Amniotic stem cell (primary cell): ENCODE measurements around the gene KLF11.
A peak's percentile ranks its signal among the peaks of the same experiment; 100 is the strongest.

Experiments used
- DNase-seq: peaks from one replicate; lab custom pipeline; 2025; lab: John Stamatoyannopoulos, UW

Gene KLF11

GRCh38 chr2:10043256-10043905 lies at the start of gene KLF11:
Gene KLF11 (plus strand): TSS chr2:10043550. CDS start chr2:10043717, 167 bp downstream.
- peak; percentile 70 for DNase-seq

DNA sequence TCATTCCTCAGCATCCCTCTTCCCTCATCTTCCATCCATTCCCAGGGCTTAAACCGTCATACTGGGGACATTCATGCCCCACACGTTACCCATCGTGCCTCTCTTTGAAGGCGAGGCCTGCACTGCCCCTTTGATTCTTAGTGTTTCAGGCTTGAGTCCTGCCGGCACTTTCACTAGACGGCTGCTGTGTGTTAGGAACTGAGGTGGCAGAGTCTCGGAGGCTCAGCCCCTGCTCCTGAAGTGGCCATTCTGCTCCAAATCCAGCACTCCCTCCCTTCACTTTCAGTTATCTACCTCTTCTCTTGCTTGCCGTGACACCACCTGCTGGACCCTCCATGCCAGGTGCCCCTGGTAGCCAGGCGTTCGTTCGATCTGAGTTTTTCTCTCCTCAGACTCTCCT lies 48.9 kb upstream of the KLF11 start:
- DNase-seq = no peak

- DNase-seq = no peak
These were observed 48.3 kb upstream of the KLF11 start for GRCh38 chr2:9995059-9995458.

- DNase-seq = no peak
These were observed 47.0 kb upstream of the KLF11 start for GRCh38 chr2:9996321-9996720.

- DNase-seq = no peak
These were observed 45.4 kb upstream of the KLF11 start for GRCh38 chr2:9997936-9998335.

GRCh38 chr2:9998916-9999654 lies 44.3 kb upstream of the KLF11 start:
- DNase-seq = no peak

DNA sequence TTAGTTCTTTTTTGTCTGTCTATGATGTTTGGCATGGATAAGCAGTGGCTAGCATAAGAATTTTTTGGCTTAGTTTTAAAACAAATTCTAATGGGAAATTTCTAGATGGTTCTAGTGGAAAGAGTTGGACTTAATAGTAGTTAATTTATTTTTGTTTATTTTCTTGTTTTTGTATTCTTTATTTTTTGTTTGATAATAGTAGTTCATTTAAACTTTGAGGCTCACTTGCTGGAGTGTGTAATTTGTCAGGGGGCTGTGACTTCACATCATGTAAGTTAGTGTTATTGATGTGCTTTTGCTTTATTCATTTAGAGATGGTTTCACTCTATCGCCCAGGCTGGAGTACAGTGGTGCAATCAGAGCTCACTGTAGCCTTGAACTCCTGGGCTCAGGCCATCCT lies 43.7 kb upstream of the KLF11 start:
- DNase-seq = no peak

- no peak for DNase-seq
These were observed 42.8 kb upstream of the KLF11 start for GRCh38 chr2:10000541-10000940.

GRCh38 chr2:10001586-10001985 lies 41.8 kb upstream of the KLF11 start:
- no peak for DNase-seq

GRCh38 chr2:10002109-10002508 lies 41.2 kb upstream of the KLF11 start:
- DNase-seq = no peak

DNA sequence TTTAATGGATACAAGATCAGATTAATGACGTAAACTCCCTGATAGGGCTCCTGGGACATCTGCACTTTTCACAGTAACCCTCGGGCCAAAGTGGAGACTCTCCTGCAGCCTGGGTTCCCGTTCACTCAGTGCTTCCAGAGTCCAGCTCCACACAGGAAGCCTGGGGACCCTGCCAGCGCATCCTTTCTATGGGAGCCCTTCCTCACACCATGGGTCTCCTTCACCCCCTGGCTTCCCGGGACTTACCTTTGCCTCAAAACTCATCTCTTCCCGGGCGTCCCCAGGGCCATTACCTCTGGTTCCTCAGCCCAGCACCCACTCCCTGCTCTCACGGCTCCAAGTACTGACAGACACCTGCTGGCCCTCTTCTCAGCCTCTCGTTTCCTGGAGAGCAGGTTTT lies 40.7 kb upstream of the KLF11 start:
- DNase-seq = no peak

GRCh38 chr2:10003206-10004125 lies 39.9 kb upstream of the KLF11 start:
- DNase-seq = no peak

DNA sequence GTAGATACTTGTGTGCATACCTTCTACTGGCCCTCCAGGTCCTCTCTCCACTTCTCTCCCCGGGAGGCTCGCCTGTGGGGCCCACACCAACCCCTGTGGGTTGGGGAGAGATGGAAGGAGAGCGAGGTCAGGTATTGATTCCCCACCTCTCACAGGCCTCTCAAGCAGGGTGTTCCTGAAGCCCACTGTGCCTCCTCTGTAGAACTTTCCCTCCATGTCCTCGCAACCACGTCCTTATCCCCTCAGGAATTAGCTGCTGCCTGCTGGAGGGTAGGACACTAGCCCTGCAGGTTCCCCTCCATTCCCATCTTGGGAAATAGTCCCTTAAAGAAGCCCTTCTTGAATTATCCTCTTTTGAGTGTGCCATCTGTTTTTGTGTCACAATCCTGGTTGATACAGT lies 38.9 kb upstream of the KLF11 start:
- no peak for DNase-seq

DNA sequence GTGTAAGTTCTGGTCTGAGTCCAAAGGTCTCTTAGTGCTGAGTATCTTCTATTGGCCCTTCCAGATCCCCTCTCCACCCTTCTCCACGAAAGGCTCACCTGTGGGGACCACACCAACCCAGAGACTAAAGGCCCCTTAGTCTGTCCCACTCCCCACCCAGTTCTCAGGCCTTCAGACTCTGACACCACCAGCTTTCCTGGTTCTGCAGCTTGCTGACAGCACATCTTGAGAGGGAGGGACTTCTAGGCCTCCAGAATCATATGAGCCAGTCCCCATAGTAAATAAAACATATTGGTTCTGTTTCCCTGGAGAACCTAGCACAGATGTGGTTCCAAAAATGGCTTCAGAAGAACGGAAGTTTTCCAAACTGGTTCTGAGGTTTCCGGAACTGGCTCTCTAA lies 38.5 kb upstream of the KLF11 start:
- no peak for DNase-seq

DNA sequence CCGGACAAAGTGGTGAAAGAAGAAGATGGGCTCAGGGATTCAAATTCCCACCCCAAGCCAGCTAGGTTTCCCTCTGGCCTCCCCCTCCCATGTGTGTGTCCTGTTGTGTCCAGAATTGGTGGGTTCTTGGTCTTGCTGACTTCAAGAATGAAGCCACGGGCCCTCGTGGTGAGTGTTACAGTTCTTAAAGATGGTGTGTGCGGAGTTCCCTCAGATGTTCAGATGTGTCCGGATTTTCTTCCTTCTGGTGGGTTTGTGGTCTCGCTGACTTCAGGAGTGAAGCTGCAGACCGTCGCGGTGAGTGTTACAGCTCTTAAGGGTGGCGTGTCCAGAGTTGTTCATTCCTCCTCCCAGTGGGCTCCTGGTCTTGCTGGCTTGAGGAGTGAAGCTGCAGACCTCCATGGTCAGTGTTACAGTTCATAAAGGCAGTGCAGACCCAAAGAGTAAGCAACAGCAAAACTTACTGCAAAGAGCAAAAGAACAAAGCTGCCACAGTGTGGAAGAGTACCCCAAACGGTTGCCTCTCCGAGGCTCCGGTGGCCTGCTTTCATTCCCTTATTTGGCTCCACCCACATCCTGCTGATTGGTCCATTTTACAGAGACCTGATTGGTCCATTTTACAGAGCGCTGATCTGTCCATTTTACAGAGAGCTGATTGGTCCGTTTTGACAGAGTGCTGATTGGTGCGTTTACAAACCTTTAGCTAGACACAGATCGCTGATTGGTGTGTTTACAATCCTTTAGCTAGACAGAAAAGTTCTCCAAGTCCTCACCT lies 37.7 kb upstream of the KLF11 start:
- no peak for DNase-seq

DNA sequence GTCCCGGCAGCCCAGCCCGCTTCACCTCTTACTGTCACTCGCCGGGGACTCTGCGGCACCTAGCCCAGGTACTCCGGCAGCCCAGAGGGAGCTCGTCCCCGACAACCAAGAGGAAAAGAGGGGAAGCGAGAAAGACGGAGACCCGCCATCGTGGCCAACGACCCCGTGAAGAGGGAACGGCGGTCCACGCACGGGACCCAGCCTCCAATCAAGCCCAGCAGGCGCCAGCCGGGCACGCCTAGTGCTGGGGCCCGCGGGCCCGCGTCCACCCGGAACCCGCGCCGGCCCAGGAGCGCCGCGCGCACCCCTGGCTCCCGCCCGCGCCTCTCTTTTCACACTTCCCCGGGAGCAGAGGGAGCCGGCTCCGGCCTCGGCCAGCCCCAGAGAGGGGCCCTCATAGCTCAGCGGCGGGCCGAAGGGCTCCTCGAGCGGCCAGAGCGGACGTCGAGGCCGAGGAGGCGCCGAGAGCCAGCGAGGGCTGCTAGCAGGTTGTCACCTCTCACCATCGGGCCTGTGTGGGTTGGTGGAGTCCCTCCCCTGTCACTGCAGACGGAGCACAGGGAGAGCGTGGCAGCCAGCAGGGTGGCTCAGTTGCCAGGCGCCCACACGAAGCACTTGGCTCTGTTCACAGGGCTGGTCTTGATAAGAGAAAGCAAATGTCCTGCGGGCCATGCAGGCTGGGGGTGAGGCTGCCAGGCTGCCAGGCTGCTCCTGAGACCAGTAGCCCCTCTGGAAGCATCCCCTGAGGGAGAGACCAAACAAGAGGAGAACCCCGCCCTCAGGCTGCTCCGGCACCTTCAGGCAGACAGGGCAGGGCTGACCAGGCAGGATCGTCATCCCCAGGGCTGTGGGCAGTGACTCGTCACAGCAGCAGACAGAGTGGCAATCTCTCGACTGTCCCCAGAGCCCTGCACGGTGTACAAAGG lies 36.9 kb upstream of the KLF11 start:
- DNase-seq = no peak

DNA sequence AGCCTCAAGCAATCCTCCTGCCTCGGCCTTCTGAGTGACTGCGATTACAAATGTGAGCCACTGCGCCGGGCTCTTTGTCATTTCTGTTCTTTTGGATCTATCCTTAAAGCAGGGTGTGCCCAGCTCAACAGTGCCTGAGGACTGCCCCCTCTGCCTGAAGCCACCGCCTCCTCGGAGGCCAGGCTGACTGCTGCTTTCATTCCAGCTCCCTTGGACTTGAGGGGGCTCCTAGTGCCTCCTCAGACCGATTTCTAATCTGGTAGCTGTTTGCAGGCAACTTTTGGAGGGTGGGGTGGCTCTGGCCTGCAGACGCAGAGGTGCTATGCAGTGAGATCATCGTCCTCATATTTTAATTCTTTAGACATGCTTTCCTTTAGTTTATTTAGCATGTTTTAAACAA lies 35.9 kb upstream of the KLF11 start:
- DNase-seq = no peak

GRCh38 chr2:10007921-10008808 lies 35.2 kb upstream of the KLF11 start:
- DNase-seq = no peak

- DNase-seq = no peak
These were observed 34.6 kb upstream of the KLF11 start for GRCh38 chr2:10008809-10009176.

DNA sequence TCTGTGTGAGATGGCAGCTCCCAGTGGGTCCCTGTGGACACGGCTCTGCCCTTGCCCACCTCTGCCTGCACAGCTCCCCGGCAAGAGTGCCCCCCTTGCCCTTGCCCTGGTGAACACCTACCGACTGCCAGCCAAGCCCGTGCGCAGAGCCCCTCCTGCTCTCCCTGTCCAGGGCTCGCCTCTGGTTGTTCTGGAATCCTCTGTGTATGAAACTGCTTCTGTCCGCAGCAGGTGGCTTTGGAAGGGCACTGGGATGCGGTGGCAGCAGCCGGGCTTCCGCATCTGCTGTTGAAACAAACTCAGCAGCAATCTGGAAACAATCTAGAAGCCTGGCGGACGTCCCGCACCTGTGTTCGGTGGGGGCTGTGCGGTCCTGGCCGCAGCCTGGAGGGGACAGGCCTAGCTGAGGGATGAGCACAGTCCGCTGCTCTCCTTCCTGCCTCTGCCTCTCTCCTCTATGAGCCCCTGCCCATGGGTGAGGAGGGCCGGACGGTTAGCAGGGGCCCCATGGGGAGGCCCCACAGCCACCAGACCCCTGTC lies 34.0 kb upstream of the KLF11 start:
- no peak for DNase-seq
